OCI-LY7 (cell line): ENCODE results near the gene TMPRSS3. TPM values are rescaled to one million over a fixed set of nuclear protein-coding genes. Genes with fewer than 3 reads are reported as not detected.

Experiments used
- BruUV-seq: library from RNA; stranded (reverse); fragments of 400-500 nt; replicated peaks from 2 replicates; lab custom pipeline; 2021; lab: Mats Ljungman, UMichigan
- CTCF ChIA-PET: fragments of 300-600 bp; sonication (Branson Sonifier 250); formaldehyde crosslinking; loops from one replicate; lab custom pipeline; 2022; ENCODE audit warnings: antibody characterized with exemption; ENCODE audit not compliant: unreplicated experiment; lab: Charles Lee
- POLR2A ChIA-PET: fragments of 300-600 bp; sonication (Branson Sonifier 250); formaldehyde crosslinking; loops from one replicate; lab custom pipeline; 2022; ENCODE audit warnings: antibody characterized with exemption; lab: Charles Lee
- DNase-seq: peaks from one replicate; pipeline ENCODE4 v3.0.0-alpha.2; 2015; ENCODE audit warnings: low spot score
- H2AFZ ChIP-seq: fragments of 200-600 bp; sonication (generic), shearing (Covaris generic); 2 replicates; pipeline ENCODE4 v1.6.1; 2014; ENCODE audit warnings: mild to moderate bottlenecking, antibody characterized with exemption, low read length, moderate library complexity
- H3K27ac ChIP-seq: fragments of 200-600 bp; sonication (generic); 2 replicates; pipeline ENCODE4 v1.5.1; 2014; ENCODE audit warnings: mixed run types, low read depth, mild to moderate bottlenecking, moderate library complexity, low read length, inconsistent platforms; ENCODE audit not compliant: poor library complexity, severe bottlenecking
- H3K36me3 ChIP-seq: fragments of 200-600 bp; sonication (generic); 2 replicates; pipeline ENCODE4 v1.6.1; 2014; ENCODE audit warnings: mild to moderate bottlenecking, antibody characterized with exemption, low read length, moderate library complexity, mixed read lengths; ENCODE audit not compliant: insufficient read depth
- H3K4me1 ChIP-seq: fragments of 200-600 bp; sonication (generic); 2 replicates; pipeline ENCODE4 v1.5.1; 2014; ENCODE audit warnings: mild to moderate bottlenecking, low read length; ENCODE audit not compliant: insufficient read depth, poor library complexity, severe bottlenecking
- H3K4me2 ChIP-seq: fragments of 200-600 bp; sonication (generic); 2 replicates; pipeline ENCODE4 v1.6.1; 2014; ENCODE audit warnings: mild to moderate bottlenecking, low read length
- H3K4me3 ChIP-seq: fragments of 200-600 bp; sonication (generic); 2 replicates; pipeline ENCODE4 v1.5.1; 2014; ENCODE audit warnings: mild to moderate bottlenecking, low read depth, low read length; ENCODE audit not compliant: poor library complexity, severe bottlenecking
- H3K79me2 ChIP-seq: fragments of 200-600 bp; sonication (generic); 2 replicates; pipeline ENCODE4 v1.6.1; 2016; ENCODE audit warnings: low read depth, mild to moderate bottlenecking, low read length, moderate library complexity, mixed read lengths; ENCODE audit not compliant: insufficient read depth
- H3K9me2 ChIP-seq: fragments of 200-600 bp; sonication (generic); 2 replicates; pipeline ENCODE4 v1.6.1; 2016; ENCODE audit warnings: mild to moderate bottlenecking, low read length, mixed read lengths; ENCODE audit not compliant: insufficient read depth
- H3K9me3 ChIP-seq: fragments of 200-600 bp; sonication (generic); 2 replicates; pipeline ENCODE4 v1.6.1; 2014; ENCODE audit warnings: mild to moderate bottlenecking, mixed run types, low read length, mixed read lengths
- H4K20me1 ChIP-seq: fragments of 200-600 bp; sonication (generic); 2 replicates; pipeline ENCODE4 v1.6.1; 2014; ENCODE audit warnings: mild to moderate bottlenecking, antibody characterized with exemption, low read length, moderate library complexity, mixed read lengths; ENCODE audit not compliant: insufficient read depth
- EZH2phosphoT487 ChIP-seq: fragments of 200-600 bp; sonication (generic); IDR thresholded peaks from 2 replicates; pipeline ENCODE4 v1.6.1; 2018; ENCODE audit warnings: low read depth, borderline replicate concordance, mild to moderate bottlenecking, mixed run types, antibody characterized with exemption, low read length, moderate library complexity, mixed read lengths
- intact Hi-C: fragments of 100-400 bp; cut with micrococcal nuclease; formaldehyde crosslinking; loops from one replicate; pipeline ENCODE4 v1.10.0; 2022; ENCODE audit not compliant: unreplicated experiment
- total RNA-seq, 2 experiments: library from RNA; depleted of rRNA in 1 of 2; stranded (reverse); fragments of >200 nt in 1 of 2; shearing (Covaris generic) in 1 of 2; gene quantifications; 2 replicates each; pipeline ENCODE4 v1.2.3, GENCODE V29; 2014 to 2022
- TF ChIP-seq, protein P1 (sequence below): fragments of 200-600 bp; sonication (generic); conservative IDR thresholded peaks from 2 replicates; pipeline ENCODE4 v1.5.1; 2014; ENCODE audit warnings: mild to moderate bottlenecking, antibody characterized with exemption, low read length, moderate library complexity, mixed read lengths

The TMPRSS3 gene
- total RNA-seq, 2 experiments from 2014 or later, result not detected

- CTCF ChIA-PET, result interaction anchor here (0.7 kb wide), 1 partner anchor 116 kb away, joined by 3 read pairs; no protein-coding TSS in a partner anchor
- H3K9me3 ChIP-seq, result 0 out of 2 replicates have a peak, but pooled peaks cover 5% of the 10 kb centered on the region
- TF ChIP-seq EZH2phosphoT487, result no peak
- TF ChIP-seq, protein P1, sequence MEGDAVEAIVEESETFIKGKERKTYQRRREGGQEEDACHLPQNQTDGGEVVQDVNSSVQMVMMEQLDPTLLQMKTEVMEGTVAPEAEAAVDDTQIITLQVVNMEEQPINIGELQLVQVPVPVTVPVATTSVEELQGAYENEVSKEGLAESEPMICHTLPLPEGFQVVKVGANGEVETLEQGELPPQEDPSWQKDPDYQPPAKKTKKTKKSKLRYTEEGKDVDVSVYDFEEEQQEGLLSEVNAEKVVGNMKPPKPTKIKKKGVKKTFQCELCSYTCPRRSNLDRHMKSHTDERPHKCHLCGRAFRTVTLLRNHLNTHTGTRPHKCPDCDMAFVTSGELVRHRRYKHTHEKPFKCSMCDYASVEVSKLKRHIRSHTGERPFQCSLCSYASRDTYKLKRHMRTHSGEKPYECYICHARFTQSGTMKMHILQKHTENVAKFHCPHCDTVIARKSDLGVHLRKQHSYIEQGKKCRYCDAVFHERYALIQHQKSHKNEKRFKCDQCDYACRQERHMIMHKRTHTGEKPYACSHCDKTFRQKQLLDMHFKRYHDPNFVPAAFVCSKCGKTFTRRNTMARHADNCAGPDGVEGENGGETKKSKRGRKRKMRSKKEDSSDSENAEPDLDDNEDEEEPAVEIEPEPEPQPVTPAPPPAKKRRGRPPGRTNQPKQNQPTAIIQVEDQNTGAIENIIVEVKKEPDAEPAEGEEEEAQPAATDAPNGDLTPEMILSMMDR, result no peak
- no peak overlapping the region for H3K27ac ChIP-seq
- H2AFZ ChIP-seq, result no peak overlapping the region
- no peak for DNase-seq
- intact Hi-C loops, result no loop called here
- H3K79me2 ChIP-seq, result no peaks in the 10 kb centered on the region
- no peaks in the 10 kb centered on the region for H3K36me3 ChIP-seq
- H3K9me2 ChIP-seq, result no peaks in the 10 kb centered on the region
- H3K4me2 ChIP-seq, result no peak overlapping the region
- H4K20me1 ChIP-seq, result no peaks in the 10 kb centered on the region
- H3K4me3 ChIP-seq, result no peak overlapping the region
- no TSS peak for BruUV-seq
- POLR2A ChIA-PET, result interaction anchor here (1.0 kb wide), 1 partner anchor 52 kb away, joined by 3 read pairs; no protein-coding TSS in a partner anchor
- peaks cover 6% of the 10 kb centered on the region for H3K4me1 ChIP-seq
Measured at GRCh38 chr21:42340187-42341050, 55.4 kb downstream of the TMPRSS3 start.

GRCh38 chr21:42338729-42339715, 56.8 kb downstream of the TMPRSS3 start:
- Histone ChIP-seq H3K36me3 (no peaks in the 10 kb centered on the region), H3K9me2 (no peaks in the 10 kb centered on the region), H3K9me3 (0 out of 2 replicates have a peak, but pooled peaks cover 5% of the 10 kb centered on the region), H3K27ac (no peak overlapping the region), H3K4me3 (no peak overlapping the region), H3K4me1 (peaks cover 6% of the 10 kb centered on the region), H3K79me2 (no peaks in the 10 kb centered on the region), H2AFZ (no peak overlapping the region), H4K20me1 (no peaks in the 10 kb centered on the region), H3K4me2 (no peak overlapping the region)
- CTCF ChIA-PET, result interaction anchor here (0.6 kb wide), 1 partner anchor 194 kb away, joined by 3 read pairs; no protein-coding TSS in a partner anchor
- TF ChIP-seq, protein P1, result no peak
- TF ChIP-seq EZH2phosphoT487, result no peak
- intact Hi-C loops, result no loop called here
- no TSS peak for BruUV-seq
- POLR2A ChIA-PET, result interaction anchor here (1.0 kb wide), 1 partner anchor 53 kb away, joined by 3 read pairs; no protein-coding TSS in a partner anchor
- DNase-seq, result no peak
